Measurements from ENCODE around the gene ZNF132.
"Not testable (repeated sequence)": the region's sequence is repeated elsewhere in the genome, so short reads cannot be mapped to it uniquely, and the experiment has no call there.

Gene ZNF132

GRCh38 chr19:58466760-58467589, 27.0 kb upstream of the ZNF132 start, which contains the start of gene ZNF324:
Gene ZNF324 (plus strand): TSS chr19:58467080. CDS start chr19:58469186, 2,106 bp downstream.
- peak; percentile 96 for FAIRE-seq

GRCh38 chr19:58466089-58466759, 26.3 kb upstream of the ZNF132 start:
- no peak for FAIRE-seq

GRCh38 chr19:58460039-58460438, 20.1 kb upstream of the ZNF132 start:
- FAIRE-seq, result no peak

GRCh38 chr19:58456111-58456510, 16.2 kb upstream of the ZNF132 start:
- FAIRE-seq, result no peak

- FAIRE-seq, result no peak
Observed at GRCh38 chr19:58455306-58455705, 15.4 kb upstream of the ZNF132 start.

- FAIRE-seq, result no peak
Observed at GRCh38 chr19:58453743-58454142, 13.8 kb upstream of the ZNF132 start.

- FAIRE-seq, result peak; percentile 92
Observed at GRCh38 chr19:58451358-58452101, 11.6 kb upstream of the ZNF132 start, which contains the start of gene ZNF324B. Gene ZNF324B (plus strand): TSS chr19:58451622. CDS start chr19:58453702, 2,080 bp downstream.

GRCh38 chr19:58450856-58451357, 11.0 kb upstream of the ZNF132 start:
- FAIRE-seq, result no peak

GRCh38 chr19:58449980-58450379, 10.0 kb upstream of the ZNF132 start:
- FAIRE-seq, result not testable (repeated sequence)

- not testable (repeated sequence) for FAIRE-seq
Observed at GRCh38 chr19:58448860-58449259, 8.9 kb upstream of the ZNF132 start.

- FAIRE-seq, result not testable (repeated sequence)
Observed at GRCh38 chr19:58442986-58443385, 3.0 kb upstream of the ZNF132 start.

GRCh38 chr19:58440556-58440955, 603 bp upstream of the ZNF132 start:
- no peak for FAIRE-seq

GRCh38 chr19:58434217-58434616, 5.7 kb downstream of the ZNF132 start:
- FAIRE-seq, result no peak

GRCh38 chr19:58429745-58430144, 10.2 kb downstream of the ZNF132 start:
- FAIRE-seq, result no peak

- FAIRE-seq, result no peak
Observed at GRCh38 chr19:58428617-58429016, 11.3 kb downstream of the ZNF132 start.

- FAIRE-seq, result no peak
Observed at GRCh38 chr19:58417071-58417470, 22.9 kb downstream of the ZNF132 start.

GRCh38 chr19:58416604-58417003, 23.3 kb downstream of the ZNF132 start:
- FAIRE-seq, result no peak

- FAIRE-seq, result no peak
Observed at GRCh38 chr19:58409010-58409790, 30.8 kb downstream of the ZNF132 start.

- peak; percentile 87 for FAIRE-seq
Observed at GRCh38 chr19:58408152-58409009, 31.6 kb downstream of the ZNF132 start, which contains the start of gene ZNF584. Gene ZNF584 (plus strand): TSS chr19:58408649. CDS start chr19:58409148, 499 bp downstream.

GRCh38 chr19:58407658-58408151, 32.2 kb downstream of the ZNF132 start:
- FAIRE-seq, result no peak

All from G401.6 (cell line).